GM15510 (cell line): ENCODE measurements around the gene SLCO2A1.

Source experiments
- POLR2A ChIP-seq: IDR thresholded peaks from 3 replicates; pipeline ENCODE4 v1.6.1; 2011; ENCODE audit warnings: borderline replicate concordance; ENCODE audit not compliant: insufficient read length; ENCODE audit errors: extremely low read depth

SLCO2A1 gene

DNA sequence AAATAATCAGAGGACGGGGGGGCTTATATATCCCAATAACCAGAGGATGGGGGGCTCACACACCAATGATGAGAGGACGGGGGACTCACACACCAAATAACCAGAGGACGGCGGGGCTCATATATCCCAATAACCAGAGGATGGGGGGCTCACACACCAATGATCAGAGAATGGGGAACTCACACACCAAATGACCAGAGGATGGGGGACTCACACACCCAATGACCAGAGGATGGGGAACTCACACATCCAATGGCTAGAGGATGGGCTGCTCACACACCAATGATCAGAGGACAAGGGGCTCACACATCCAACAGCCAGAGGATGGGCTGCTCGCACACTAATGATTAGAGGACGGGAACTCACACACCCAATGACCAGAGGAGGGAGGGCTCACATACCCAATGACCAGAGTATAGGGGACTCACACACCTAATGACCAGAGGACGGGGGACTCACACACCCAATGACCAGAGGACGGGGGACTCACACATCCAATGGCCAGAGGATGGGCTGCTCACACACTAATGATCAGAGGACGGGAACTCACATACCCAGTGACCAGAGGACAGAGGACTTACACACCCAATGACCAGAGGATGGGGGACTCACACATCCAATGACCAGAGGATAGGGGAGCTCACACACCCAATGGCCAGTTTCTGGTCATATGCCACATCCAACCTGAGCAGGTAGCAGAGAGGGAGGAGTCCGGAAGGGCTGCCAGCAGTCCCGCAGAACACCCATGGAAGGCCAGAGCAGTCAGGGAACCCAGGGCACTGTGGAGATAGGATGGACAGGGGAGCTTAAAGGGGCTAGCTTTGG lies 144.6 kb downstream of the SLCO2A1 start:
- no peak for TF ChIP-seq POLR2A

DNA sequence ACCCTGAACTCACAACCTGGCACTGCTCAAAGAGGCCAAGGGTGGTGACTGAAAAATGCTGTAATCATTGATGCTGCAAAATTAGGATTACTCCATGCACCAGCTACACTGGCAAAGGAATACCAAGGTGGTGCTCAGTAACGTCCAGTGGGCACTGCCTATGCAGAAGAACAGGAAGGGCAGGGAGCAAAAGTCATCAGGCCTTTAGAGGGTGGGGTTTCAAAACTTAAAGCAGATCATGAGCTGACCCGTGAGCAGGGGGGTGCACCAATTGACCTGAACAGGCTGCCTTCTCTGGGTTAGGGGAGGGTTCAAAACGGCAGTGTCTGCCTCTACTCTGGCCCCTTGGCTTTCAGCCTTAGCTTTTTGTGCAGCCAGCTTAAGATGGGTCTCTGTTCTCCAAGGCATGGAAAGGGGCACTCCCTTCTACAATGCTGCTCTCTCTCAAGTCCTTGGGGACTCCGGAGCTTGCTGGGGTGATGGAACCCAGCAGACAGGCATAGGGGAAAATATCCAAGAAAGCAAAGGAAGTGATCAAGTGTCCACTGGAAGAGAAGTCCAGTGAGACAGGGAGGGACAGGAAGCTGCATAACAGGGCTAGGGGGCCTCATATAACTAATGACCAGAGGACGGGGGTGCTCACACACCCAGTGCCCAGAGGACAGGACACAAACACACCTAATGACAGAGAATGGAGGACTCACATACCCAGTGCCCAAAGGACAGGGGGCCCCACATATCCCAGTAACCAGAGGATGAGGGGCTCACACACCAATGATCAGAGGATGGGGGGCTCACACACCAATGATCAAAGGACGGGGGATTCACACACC lies 145.5 kb downstream of the SLCO2A1 start:
- TF ChIP-seq POLR2A, result no peak

DNA sequence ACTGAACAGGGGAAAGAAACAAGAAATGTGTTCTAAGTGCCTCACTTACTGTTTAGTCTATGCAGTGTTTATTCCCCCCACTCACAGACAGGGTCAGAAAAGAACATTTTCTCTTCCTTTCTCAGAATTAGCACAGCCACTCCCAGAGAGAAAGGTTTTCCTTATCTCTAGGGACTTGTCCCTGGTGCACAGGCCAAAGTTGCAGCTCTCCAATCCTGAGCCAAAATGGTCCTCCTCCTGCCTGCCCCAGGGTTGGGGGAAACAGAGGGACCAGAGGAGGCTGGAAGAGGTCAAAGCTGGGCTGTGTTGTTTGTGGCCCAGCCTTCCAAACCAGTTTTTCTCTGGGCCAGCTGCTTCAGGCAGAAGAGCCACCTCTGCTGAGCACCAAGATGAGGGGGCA lies 146.1 kb downstream of the SLCO2A1 start:
- no peak for TF ChIP-seq POLR2A

DNA sequence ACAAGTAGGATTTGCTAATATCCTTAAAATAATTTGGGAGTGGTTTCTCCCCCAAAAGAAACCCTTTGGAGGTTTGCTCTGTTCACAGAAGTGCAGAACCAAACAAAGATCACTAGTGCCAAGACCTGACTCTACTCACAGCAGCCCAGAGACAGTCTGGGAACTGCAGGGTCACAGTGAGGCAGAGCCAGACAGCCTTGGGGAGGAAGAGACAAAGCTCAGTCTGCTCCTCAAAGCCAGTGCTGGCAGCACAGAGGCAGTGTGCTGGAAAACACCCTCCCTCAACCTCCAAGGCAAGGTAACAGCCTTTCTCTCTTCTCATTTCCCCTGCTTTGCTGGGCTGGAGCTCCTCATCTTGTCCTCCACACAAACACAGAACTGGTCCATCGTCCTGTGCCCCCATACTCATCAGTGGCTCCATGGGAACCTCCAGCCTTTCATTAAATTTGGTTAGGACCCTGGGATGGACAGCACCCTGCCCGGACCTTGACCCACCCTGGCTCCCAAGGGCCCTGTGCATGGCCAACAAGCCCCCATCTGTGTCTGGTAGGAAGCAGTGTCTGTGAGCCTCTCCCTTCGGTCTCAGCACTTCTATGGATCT lies 146.6 kb downstream of the SLCO2A1 start:
- TF ChIP-seq POLR2A, result no peak

DNA sequence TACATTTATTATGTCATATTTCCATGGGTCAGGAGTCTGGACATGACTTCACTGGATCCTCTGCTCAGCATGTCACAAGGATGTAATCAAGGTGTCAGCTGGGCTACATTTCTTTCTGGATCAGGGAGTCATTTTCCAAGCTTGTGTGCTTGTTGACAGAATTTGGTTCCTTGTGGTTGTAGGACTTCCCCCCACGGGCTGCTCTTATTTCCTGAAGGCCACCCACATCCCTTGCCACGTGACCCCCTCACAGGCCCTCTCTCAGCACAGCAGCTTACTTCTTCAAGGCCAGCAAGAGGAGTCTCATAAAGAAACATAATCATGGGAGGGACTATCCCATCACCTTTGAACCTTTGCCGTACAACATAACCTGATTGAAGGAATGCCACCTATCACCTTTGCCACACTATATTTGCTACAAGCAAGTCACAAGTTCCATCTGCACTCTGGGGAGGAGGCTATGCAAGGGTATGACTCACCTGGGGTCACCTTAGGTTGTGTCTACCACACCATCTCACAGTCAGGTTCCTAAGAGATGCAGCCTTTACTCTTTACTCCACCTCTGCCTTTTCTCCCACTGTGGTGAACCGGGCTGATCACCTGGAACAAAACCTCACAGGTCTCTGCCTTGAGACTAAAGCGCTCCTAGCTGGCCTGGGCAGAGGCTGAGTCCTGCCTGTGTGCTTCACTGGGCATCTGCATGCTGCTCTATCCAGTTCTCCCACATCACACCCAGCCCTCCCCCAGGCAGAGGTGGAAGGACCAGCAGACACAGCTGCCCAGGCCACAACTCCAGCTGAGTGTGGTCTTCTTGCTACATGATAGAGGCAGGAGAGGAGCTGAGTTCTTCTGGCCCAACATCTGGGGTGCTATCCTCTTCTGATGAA lies 147.5 kb downstream of the SLCO2A1 start:
- no peak for TF ChIP-seq POLR2A

DNA sequence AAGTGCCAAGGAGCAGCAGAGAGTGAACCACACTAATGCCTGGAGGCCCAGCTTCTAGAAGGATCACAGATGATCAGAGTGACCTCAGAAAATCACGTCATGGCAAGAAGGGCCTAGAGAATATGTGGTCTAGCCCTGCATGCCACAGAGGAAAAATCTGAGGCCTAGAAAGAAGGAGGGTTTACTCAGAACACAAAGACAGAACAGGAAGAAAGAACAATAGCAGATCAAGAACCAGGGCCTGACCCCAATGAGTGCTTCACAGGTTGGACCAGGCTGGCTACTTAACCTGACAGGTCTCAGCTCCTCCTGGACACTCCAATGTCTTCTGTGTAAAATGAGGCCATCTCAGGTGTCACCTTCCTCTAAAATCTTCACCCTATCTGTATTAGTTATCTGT lies 148.2 kb downstream of the SLCO2A1 start:
- no peak for TF ChIP-seq POLR2A

DNA sequence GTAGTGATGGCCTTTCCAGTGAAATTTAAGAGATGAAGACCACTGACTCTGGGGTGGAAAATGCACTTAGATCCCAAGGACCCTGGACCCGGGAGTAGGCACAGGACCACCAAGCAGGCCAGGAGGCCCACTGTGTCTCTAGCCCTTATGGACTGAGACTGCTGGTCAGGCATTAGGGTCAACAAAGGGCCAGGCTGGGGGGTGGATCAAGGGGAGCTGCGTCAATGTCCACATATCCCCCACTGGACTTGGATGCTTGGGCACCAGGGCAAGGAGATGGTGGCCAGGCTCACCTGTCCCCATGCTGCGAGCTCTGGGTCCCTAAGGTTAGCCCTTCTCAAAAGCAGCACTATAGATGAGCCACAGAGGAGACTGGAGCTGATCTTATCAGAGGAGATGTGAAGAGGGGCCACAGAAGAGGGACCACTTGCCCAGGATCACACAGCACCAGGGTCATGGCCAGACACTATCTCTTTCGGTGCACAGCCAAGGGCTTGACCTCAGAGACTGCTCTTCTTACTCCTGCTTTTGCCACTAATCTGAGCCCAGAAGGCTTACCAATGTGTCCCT lies 148.8 kb downstream of the SLCO2A1 start:
- TF ChIP-seq POLR2A, result no peak

DNA sequence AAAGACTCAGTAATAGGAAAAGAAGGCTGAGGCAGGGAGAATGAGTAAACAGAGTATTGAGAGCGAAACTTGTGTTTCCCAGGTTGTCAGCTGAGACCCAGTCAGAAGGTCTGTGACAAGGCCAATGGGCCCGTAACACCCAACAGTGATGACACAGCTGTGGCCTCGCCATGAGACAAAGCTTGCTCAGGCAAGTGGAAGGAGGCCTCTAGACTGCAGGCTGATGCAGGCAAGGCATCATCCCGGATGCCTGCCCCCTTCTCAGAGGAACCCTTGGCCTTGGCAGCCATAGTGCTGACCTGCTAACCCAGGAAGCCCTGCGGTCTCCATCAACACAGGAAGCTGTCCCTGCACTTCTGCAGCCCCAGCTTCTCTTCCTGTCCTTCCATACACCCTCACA lies 149.4 kb downstream of the SLCO2A1 start:
- TF ChIP-seq POLR2A, result no peak

DNA sequence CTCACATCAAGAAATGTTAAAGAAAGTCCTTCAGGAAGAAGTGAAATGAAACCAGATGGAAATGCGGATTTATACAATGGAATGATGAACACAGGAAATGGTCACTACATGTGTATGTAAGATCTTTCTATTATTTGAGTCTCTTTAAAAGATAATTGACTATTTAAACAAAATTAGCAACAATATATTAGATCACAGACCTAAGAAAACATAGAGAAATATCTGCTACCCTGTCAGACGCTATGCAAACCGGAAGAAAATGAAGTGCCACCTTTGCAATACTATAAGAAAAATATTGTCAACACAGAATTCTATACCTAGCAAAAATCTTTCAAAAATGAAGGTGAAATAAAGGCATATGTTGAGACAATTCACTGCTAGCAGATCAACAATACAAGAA lies 151.2 kb downstream of the SLCO2A1 start:
- TF ChIP-seq POLR2A, result no peak
